BJ (cell line): ENCODE results near the gene FGF23. TPM values are rescaled to one million over a fixed set of nuclear protein-coding genes. Genes with fewer than 3 reads are reported as not detected.

Experiments
- CTCF ChIA-PET: fragments of 350-600 bp; formaldehyde crosslinking; extraction: SDS; loops from one replicate; lab custom pipeline; 2021; ENCODE audit warnings: antibody characterized with exemption, inconsistent platforms; lab: Yijun Ruan, JAX
- POLR2A ChIA-PET: fragments of 300-600 bp; sonication (Branson Sonifier 250); formaldehyde crosslinking; extraction: SDS; loops from one replicate; lab custom pipeline; 2021; ENCODE audit warnings: antibody characterized with exemption; lab: Charles Lee
- DNase-seq: peaks from one replicate; pipeline ENCODE4 v3.0.0-alpha.2; 2011; ENCODE audit warnings: low read depth
- H3K27me3 ChIP-seq: 2 replicates; pipeline ENCODE4 v1.6.0; 2011; ENCODE audit warnings: low read length; ENCODE audit not compliant: control insufficient read depth, insufficient read depth
- H3K36me3 ChIP-seq: 2 replicates; pipeline ENCODE4 v1.5.1; 2011; ENCODE audit warnings: low read length; ENCODE audit not compliant: control insufficient read depth, insufficient read depth
- H3K4me3 ChIP-seq: 2 replicates; pipeline ENCODE4 v1.5.1; 2011; ENCODE audit warnings: low read depth, mild to moderate bottlenecking, control low read depth, low read length
- CTCF ChIP-seq: IDR thresholded peaks from 2 replicates; pipeline ENCODE4 v1.5.1; 2011; ENCODE audit warnings: low read depth, mild to moderate bottlenecking, control low read depth, inconsistent platforms, low read length, moderate library complexity; ENCODE audit not compliant: insufficient read depth
- polyA plus RNA-seq: library from polyadenylated mRNA; depleted of rRNA; stranded (reverse); fragments of >200 nt; gene quantifications from 2 replicates; pipeline ENCODE4 v1.2.3, GENCODE V29; 2011

FGF23 gene
- polyA plus RNA-seq, 1 experiment, result not detected

DNA sequence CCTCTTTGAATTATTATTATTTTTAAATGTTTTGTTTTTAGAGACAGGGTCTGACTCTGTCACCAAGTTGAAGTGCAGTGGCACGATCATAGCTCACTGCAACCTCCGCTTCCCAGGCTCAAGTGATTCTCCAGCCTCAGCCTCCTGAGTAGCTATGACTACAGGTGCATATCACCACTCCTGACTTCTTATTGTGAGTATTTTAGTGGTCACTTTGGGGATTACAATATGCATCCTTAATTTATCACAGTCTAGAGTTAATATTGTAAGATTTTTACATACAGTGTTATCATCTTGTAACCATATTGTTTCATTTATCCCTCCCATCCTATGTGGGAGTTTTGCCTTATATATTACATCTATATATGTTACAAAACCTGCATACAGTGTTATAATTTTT, 13.4 kb downstream of the FGF23 start:
- DNase-seq, result no peak
- Histone ChIP-seq H3K4me3 (no peak overlapping the region), H3K27me3 (no peaks in the 10 kb centered on the region; the same call in 1 of the 2 replicates), H3K36me3 (no peaks in the 10 kb centered on the region)
- no peak for TF ChIP-seq CTCF
- ChIA-PET CTCF (interaction anchor here (1.6 to 1.7 kb wide), 2 partner anchors 12 to 14 kb away, joined by 5 to 6 read pairs; no protein-coding TSS in a partner anchor), POLR2A (no interaction called here)

GRCh38 chr12:4356041-4356327, 23.5 kb downstream of the FGF23 start:
- no peak for DNase-seq
- POLR2A ChIA-PET, result no interaction called here
- no peak overlapping the region for H3K4me3 ChIP-seq
- H3K27me3 ChIP-seq, result no peaks in the 10 kb centered on the region
- TF ChIP-seq CTCF, result peak; percentile 40
- H3K36me3 ChIP-seq, result peaks cover 1% of the 10 kb centered on the region; the same call in 1 of the 2 replicates
- CTCF ChIA-PET, result interaction anchor here (0.6 to 1.0 kb wide), 2 partner anchors 24 to 62 kb away, joined by 3 read pairs; partner anchors contain the start of gene FGF23

GRCh38 chr12:4355156-4356040, 24.1 kb downstream of the FGF23 start:
- no peak for DNase-seq
- H3K27me3 ChIP-seq, result no peaks in the 10 kb centered on the region
- TF ChIP-seq CTCF, result no peak
- no peak overlapping the region for H3K4me3 ChIP-seq
- ChIA-PET CTCF (interaction anchor here (1.0 to 1.7 kb wide), 2 partner anchors 10 to 25 kb away, joined by 3 to 5 read pairs; partner anchors contain the start of gene FGF23), POLR2A (no interaction called here)
- H3K36me3 ChIP-seq, result peaks cover 1% of the 10 kb centered on the region; the same call in 1 of the 2 replicates

DNA sequence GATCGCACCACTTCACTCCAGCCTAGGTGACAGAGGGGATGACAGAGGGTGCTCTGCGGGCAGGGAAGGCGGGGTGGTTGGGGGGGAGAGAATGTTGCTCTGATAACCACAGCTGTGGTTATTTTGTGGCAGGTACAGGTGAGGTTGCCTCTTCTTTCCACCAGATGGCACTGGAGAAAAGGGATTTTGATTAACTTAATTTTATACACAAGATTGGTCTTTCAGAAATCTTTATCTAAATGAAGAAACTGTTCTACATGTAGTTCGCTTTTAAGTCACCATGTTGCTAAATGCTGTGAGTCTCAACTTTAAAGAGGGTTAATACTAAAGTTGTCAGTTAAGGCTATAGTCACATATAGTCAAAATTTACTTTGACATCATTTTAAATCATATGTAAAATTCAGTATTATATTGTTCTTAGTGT, 25.7 kb downstream of the FGF23 start:
- POLR2A ChIA-PET, result no interaction called here
- CTCF ChIA-PET, result interaction anchor here (0.6 to 1.7 kb wide), 3 partner anchors 11 to 78 kb away, joined by 3 to 5 read pairs (median 4); no protein-coding TSS in a partner anchor

More for the DNA sequence above, 25.7 kb downstream of the FGF23 start:
- no peaks in the 10 kb centered on the region for H3K27me3 ChIP-seq
- no peak overlapping the region for H3K4me3 ChIP-seq
- DNase-seq, result no peak
- H3K36me3 ChIP-seq, result peaks cover 1% of the 10 kb centered on the region; the same call in 1 of the 2 replicates
- TF ChIP-seq CTCF, result peak; percentile 41
